GM19452 (cell line): ENCODE measurements around the gene SLC25A2.
"Not testable (repeated sequence)": the region's sequence is repeated elsewhere in the genome, so short reads cannot be mapped to it uniquely, and the experiment has no call there.

Experiments
- ATAC-seq: cut with Tn5 transposase; IDR thresholded peaks from one replicate; pipeline ENCODE4 v1.9.1; 2021; ENCODE audit not compliant: unreplicated experiment

SLC25A2 gene

DNA sequence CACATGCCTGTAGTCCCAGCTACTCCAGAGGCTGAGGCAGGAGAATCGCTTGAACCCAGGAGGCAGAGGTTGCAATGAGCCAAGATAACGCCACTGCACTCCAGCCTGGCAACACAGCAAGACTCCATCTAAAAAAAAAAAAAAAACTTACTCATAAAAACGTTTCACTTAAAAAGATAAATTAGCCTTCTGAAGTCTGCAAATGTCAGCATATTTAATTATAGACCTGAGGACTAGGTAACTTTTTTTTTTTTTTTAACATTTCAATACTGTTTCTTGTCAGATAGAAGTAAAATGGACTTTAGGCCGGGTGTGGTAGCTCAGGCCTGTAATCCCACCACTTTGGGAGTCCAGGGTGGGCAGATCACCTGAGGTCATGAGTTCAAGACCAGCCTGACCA, 13.1 kb upstream of the SLC25A2 start:
- not testable (repeated sequence) for ATAC-seq

DNA sequence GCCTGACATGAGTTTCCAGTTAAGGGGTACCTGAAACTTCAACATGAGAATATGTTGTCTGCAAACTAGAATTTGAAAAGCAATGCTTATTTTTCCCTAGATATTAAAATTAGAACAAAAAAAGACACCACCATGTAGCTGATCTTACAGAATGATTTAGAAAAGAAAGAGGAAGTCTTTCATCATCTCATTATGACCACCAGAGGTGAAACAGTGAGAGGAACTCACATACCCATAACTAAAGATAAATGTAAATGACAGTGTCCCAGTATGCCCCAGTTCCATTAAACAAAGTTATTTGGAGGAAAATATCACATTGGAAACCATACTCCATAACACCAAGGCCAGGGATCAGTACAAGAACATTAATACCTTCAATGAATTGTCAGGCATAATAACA, 9.9 kb upstream of the SLC25A2 start:
- ATAC-seq, result no peak

DNA sequence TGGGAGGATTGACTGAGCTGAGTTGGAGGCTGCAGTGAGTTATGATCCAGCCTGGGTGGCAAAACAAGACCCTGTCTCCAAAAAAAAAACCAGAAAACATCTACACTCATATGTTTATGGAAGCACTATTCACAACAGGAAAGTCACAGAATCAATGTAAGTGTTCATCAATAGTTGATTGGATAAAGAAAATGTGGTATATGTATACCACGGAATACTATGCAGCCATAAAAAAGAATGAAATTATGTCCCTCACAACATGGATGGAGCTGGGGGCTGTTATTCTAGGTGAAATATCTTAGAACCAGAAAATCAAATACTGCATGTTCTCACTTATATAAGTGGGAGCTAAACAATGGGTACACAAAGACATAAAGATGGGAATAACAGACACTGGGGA, 2.8 kb upstream of the SLC25A2 start:
- no peak for ATAC-seq

DNA sequence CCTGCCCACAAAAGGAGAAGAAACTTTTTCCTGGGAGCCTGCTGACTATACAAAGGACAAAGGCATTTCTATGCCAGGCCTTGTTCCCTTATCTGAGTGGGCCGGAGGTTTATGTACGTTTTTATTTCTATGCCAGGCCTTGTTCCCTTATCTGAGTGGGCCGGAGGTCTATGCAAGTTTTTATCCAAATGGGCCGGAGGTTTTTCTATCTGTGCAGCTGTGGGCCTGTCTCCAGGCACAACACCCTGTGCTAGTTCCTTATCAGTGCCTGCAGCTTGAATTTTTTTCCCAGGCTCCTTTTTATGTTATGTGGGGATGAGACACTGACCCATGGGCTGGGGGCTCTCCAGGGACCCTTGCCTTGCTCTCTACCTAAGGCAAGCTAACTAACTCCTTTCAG, 5.5 kb downstream of the SLC25A2 start:
- no peak for ATAC-seq

DNA sequence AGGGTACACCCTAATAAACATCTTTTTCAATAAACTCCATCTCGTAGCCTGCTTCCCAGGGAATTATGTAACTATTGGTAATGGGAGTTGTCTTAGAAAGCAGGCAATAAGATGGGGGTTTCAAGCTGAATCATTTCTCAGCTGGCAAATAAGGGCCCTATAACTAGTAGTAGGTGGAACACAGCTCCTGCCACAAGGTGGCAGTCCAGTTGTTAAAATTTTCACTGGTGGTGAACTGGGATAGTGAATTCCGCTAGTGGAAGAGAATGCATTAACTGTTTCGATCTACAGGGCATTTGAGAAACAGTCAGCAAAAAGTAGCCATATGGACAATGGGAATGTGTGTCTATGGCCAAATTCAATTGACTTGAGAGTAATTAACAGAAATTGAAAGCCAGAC, 30.9 kb downstream of the SLC25A2 start:
- no peak for ATAC-seq

DNA sequence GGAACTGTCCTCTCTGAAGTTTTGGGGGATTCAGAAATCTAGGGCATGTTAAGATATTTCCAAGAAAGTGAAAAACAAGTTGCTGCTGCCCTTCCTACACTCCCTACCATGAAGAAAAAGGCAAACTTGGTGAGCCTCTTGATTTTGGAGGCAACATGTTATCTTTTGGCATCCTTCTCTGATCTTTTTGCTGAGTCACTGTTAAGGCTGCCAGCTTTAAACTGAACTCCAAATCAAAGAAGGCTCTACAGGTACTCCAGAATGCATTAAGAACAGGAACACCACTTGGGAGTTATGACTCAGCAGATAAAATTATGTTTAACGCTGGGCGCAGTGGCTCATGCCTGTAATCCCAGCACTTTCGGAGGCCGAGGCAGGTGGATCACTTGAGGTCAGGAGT, 34.7 kb downstream of the SLC25A2 start:
- ATAC-seq, result no peak

DNA sequence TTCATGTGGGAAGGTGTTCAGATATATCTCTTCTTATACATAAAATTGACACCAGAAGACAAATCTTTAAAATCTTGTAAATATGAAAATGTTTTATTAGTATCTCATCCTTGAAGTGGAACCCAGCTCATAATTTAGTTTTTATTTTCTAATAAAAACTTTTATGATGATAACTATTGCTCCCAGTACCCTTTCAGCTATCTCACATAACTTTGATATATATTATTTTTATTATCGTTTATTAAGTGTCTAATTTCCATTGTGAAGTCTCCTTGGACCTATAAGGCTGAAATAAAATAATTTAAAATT, 42.7 kb downstream of the SLC25A2 start:
- no peak for ATAC-seq

DNA sequence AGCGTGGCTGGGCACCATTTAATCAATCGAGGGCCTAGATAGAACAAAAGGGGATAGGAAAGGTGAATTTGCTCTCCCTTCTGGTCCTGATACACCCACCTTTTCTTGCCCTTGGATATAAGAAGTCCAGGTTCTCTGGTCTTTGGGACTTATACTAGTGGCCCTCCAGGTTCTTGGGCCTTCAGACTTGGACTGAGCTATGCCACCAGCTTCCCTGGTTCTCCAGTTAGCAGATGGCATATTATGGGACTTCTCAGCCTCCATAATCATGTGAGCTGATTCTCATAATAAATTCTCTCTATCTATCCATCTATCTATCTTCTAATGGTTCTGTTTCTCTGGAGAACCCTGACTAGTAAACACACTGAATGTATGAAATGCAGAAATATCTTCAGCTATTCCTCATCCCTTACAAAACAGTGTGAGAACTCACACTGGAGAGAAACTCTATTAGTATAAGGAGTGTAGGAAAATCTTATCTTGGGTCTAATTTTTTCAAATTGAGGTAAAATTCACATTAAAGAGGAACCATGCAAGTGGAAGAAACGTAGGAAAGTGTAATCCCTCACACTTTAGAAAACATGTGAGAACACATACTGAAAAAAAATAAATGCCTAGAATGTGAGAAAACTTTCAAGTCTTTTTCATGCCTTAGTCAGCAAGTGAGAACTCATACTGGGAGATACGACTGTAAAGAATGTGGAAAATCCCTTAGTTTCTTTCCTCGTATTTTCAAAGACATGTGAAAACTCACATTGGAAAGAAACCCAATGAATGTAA, 43.2 kb downstream of the SLC25A2 start:
- no peak for ATAC-seq

DNA sequence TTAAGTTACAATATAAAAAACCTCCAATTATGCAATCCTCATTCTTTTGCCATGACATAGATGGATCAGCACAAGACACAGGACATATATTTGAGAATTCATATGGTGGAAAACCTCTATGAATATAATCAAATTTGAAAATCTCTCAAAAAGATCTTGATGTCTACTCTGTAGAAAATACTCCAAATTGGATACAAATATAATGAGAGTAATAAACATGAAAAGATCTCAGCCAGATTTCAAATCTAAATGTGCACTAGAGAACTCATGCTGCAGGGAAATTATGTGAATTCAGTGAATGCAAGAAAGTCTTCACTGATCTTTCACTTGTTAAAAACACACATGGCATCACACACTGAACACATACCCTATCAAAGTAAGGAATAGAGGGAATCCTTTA, 44.9 kb downstream of the SLC25A2 start:
- no peak for ATAC-seq

DNA sequence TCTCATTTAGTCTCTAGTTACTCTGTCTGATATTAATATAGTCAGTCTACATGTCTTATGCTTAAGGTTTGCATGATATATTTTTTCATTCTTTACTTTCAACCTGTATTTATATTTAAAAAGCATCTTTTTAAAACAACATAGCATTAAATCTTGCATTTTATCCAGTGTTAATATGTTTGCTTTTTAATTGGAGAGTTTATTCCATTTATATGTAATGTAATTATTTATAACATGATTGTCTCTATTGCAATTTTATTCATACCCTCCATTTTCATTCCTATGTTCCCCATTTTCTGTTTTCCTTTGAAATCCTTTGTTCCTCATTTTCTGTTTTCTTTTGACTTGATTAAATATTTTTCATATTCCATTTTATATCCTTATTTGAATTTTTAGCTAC, 45.4 kb downstream of the SLC25A2 start:
- ATAC-seq, result no peak
